HG02571 (cell line): ENCODE measurements around the gene GLIS1.

Experiments used
- ATAC-seq: cut with Tn5 transposase; IDR thresholded peaks from one replicate; pipeline ENCODE4 v1.9.1; 2021; ENCODE audit warnings: mild to moderate bottlenecking, moderate library complexity; ENCODE audit not compliant: unreplicated experiment

The GLIS1 gene

GRCh38 chr1:53620061-53620855 is 118.7 kb downstream of the GLIS1 start:
- ATAC-seq = no peak

GRCh38 chr1:53619367-53620060 is 119.5 kb downstream of the GLIS1 start:
- no peak for ATAC-seq

GRCh38 chr1:53618500-53619366 is 120.2 kb downstream of the GLIS1 start:
- no peak for ATAC-seq

GRCh38 chr1:53617851-53618499 is 121.0 kb downstream of the GLIS1 start:
- ATAC-seq = no peak

GRCh38 chr1:53617382-53617781 is 121.6 kb downstream of the GLIS1 start:
- no peak for ATAC-seq

GRCh38 chr1:53616927-53617326 is 122.0 kb downstream of the GLIS1 start:
- ATAC-seq = no peak

- no peak for ATAC-seq
Measured at GRCh38 chr1:53616511-53616910, 122.5 kb downstream of the GLIS1 start.

- ATAC-seq = no peak
Measured at GRCh38 chr1:53615101-53615500, 123.9 kb downstream of the GLIS1 start.

- no peak for ATAC-seq
Measured at GRCh38 chr1:53614231-53615021, 124.5 kb downstream of the GLIS1 start.

GRCh38 chr1:53608676-53609075 is 130.3 kb downstream of the GLIS1 start:
- ATAC-seq = no peak

GRCh38 chr1:53608071-53608470 is 130.9 kb downstream of the GLIS1 start:
- no peak for ATAC-seq

GRCh38 chr1:53606651-53607051 is 132.3 kb downstream of the GLIS1 start:
- no peak for ATAC-seq

- no peak for ATAC-seq
Measured at GRCh38 chr1:53606197-53606596, 132.8 kb downstream of the GLIS1 start.

- ATAC-seq = no peak
Measured at GRCh38 chr1:53605181-53605580, 133.8 kb downstream of the GLIS1 start.

GRCh38 chr1:53604291-53604919 is 134.6 kb downstream of the GLIS1 start:
- ATAC-seq = no peak

GRCh38 chr1:53603431-53603830 is 135.5 kb downstream of the GLIS1 start:
- ATAC-seq = no peak

GRCh38 chr1:53601867-53602775 is 136.8 kb downstream of the GLIS1 start:
- ATAC-seq = no peak

- no peak for ATAC-seq
Measured at GRCh38 chr1:53601031-53601745, 137.8 kb downstream of the GLIS1 start.
